ENCODE measurements around the gene CDH11. TPM values are rescaled to one million over a fixed set of nuclear protein-coding genes. Genes with fewer than 3 reads are reported as not detected.

Gene CDH11
- total RNA-seq, 1 experiment from 2014 or later = 5.4 TPM

GRCh38 chr16:65057184-65057583 is 64.7 kb downstream of the CDH11 start:
- Histone ChIP-seq H3K27ac (ENCODE audit: insufficient read length, low read depth, low read length) (no peak overlapping the region), H3K23ac (ENCODE audit: insufficient read length, low read depth, low read length) (no peak overlapping the region), H4K5ac (ENCODE audit: insufficient read length, low read depth, low read length) (no peak overlapping the region), H3K9ac (ENCODE audit: extremely low read depth, insufficient read length, low read length) (no peak overlapping the region), H2BK20ac (ENCODE audit: low read depth, low read length, poor library complexity, severe bottlenecking) (no peak overlapping the region), H2BK5ac (ENCODE audit: insufficient read length, low read length) (no peak overlapping the region), H3K14ac (ENCODE audit: insufficient read depth, low read length) (no peak overlapping the region), H3K27me3 (ENCODE audit: insufficient read depth, low read length) (no peaks in the 10 kb centered on the region), H2BK15ac (ENCODE audit: low read depth, low read length) (no peak overlapping the region), H3K56ac (ENCODE audit: insufficient read length, low read depth, low read length) (no peak overlapping the region), H2AK5ac (ENCODE audit: insufficient read length, low read length) (no peak overlapping the region), H3K23me2 (ENCODE audit: insufficient read length, low read depth, low read length, poor library complexity, severe bottlenecking) (no peaks in the 10 kb centered on the region), H3K18ac (ENCODE audit: insufficient read length, low read depth, low read length) (no peak overlapping the region), H3T11ph (ENCODE audit: low read length) (no peak overlapping the region), H4K91ac (ENCODE audit: insufficient read length, low read depth, low read length) (no peak overlapping the region), H4K8ac (replicated peaks; ENCODE audit: insufficient read length, low read depth, low read length) (no peak overlapping the region), H2AFZ (ENCODE audit: low read length) (no peak overlapping the region), H3K4me2 (ENCODE audit: insufficient read depth, insufficient read length, low read length) (no peak overlapping the region), H3K79me2 (ENCODE audit: insufficient read depth, low read length) (no peaks in the 10 kb centered on the region), H3K79me1 (ENCODE audit: insufficient read depth, low read depth, low read length, poor library complexity, severe bottlenecking) (no peaks in the 10 kb centered on the region), H3K9me3 (ENCODE audit: control insufficient read depth, low read depth, low read length) (no peaks in the 10 kb centered on the region), H4K20me1 (ENCODE audit: control insufficient read depth, insufficient read depth, insufficient read length) (no peaks in the 10 kb centered on the region), H2BK120ac (ENCODE audit: low read depth, low read length, poor library complexity, severe bottlenecking) (no peak overlapping the region), H2BK12ac (ENCODE audit: insufficient read length, low read depth, low read length) (no peak overlapping the region), H3K4me1 (ENCODE audit: insufficient read depth, low read length) (no peaks in the 10 kb centered on the region), H3K4ac (ENCODE audit: low read depth, low read length) (no peak overlapping the region)
- WGBS (ENCODE audit: extremely low coverage, insufficient read length, low lambda C conversion rate) = no CpG with 5 or more reads among the region's 3 CpGs
- no peak for TF ChIP-seq CTCF (conservative IDR thresholded peaks at IDR 0.05)
- Mint-ChIP-seq H3K4me3 (no peak overlapping the region), H3K36me3 (ENCODE audit: insufficient read depth in 1 of 3, low read depth in 3 of 3) (no peaks in the 10 kb centered on the region), H3K9me3 (no peaks in the 10 kb centered on the region), H3K27me3 (ENCODE audit: low read depth) (no peaks in the 10 kb centered on the region), H3K4me1 (no peaks in the 10 kb centered on the region), H3K27ac (no peak overlapping the region)
- no peak for DNase-seq
